HFFc6 (cell line): ENCODE data around the gene ATP7A. TPM values are rescaled to one million over a fixed set of nuclear protein-coding genes. Genes with fewer than 3 reads are reported as not detected.
"Not testable (repeated sequence)": the region's sequence is repeated elsewhere in the genome, so short reads cannot be mapped to it uniquely, and the experiment has no call there.

ENCODE experiments used
- DNase-seq: peaks from one replicate; pipeline ENCODE4 v3.0.0-alpha.2; 2018
- H3K27ac Mint-ChIP-seq: 2 replicates; pipeline ENCODE4 v1.8.0; 2020; ENCODE audit warnings: mild to moderate bottlenecking, mixed read lengths
- H3K27me3 Mint-ChIP-seq: 2 replicates; pipeline ENCODE4 v1.8.0; 2021; ENCODE audit warnings: mild to moderate bottlenecking, moderate library complexity, mixed read lengths; ENCODE audit not compliant: insufficient read depth
- H3K36me3 Mint-ChIP-seq: 2 replicates; pipeline ENCODE4 v1.8.0; 2021; ENCODE audit warnings: low read depth, mixed read lengths
- H3K4me1 Mint-ChIP-seq: 2 replicates; pipeline ENCODE4 v1.8.0; 2020; ENCODE audit warnings: low read depth, mixed read lengths
- H3K4me3 Mint-ChIP-seq: 2 replicates; pipeline ENCODE4 v1.8.0; 2020; ENCODE audit warnings: mild to moderate bottlenecking, moderate library complexity, mixed read lengths
- H3K9me3 Mint-ChIP-seq: 2 replicates; pipeline ENCODE4 v1.8.0; 2020; ENCODE audit warnings: mild to moderate bottlenecking, mixed read lengths
- CTCF ChIP-seq: fragments of 200-600 bp; sonication (generic); IDR thresholded peaks from 2 replicates; pipeline ENCODE4 v1.5.0; 2021; ENCODE audit warnings: antibody characterized with exemption, mild to moderate bottlenecking
- total RNA-seq, 6 experiments: library from RNA; stranded (reverse); fragmentation: NEBNext Ultra II Directional; extraction: Animal tissue kit (Norgen Biotek cat#: 25700); gene quantifications; 2 replicates in 1 of 6; 3 replicates in 5 of 6; pipeline ENCODE4 v1.2.3, GENCODE V29; 2021

The ATP7A gene
- total RNA-seq, 6 experiments from 2014 or later, result 7.8 to 10.1 (median 8.9) TPM

DNA sequence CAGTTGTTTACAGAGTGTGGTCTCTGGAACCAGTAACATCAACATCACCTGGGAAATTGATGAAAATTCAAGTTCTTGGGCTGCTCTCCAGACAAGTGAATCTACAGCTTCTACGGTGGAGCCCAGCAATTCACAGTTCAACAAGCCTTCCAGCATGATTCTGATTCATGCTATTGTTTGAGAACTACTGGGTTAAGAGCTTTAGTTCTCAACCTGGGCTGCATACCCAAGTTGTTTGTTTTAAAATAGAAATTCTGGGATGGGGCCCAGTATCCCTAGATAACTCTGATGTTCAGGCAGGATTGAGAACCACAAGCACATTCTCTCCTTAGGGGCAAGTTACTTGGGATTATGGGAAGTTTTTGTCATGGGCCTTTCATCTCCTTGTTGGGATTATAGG, 155.6 kb downstream of the ATP7A start:
- peaks cover 16% of the 10 kb centered on the region for H3K4me1 Mint-ChIP-seq
- DNase-seq, result no peak
- no peak for TF ChIP-seq CTCF

GRCh38 chrX:78071331-78071730, 160.8 kb downstream of the ATP7A start:
- Mint-ChIP-seq H3K4me1 (0 out of 2 replicates have a peak, but pooled peaks cover under 1% of the 10 kb centered on the region), H3K27me3 (peaks cover 1% of the 10 kb centered on the region; the same call in 1 of the 2 replicates), H3K4me3 (no peak overlapping the region), H3K27ac (no peak overlapping the region), H3K36me3 (peaks cover 7% of the 10 kb centered on the region; the same call in 1 of the 2 replicates), H3K9me3 (peaks cover 13% of the 10 kb centered on the region; the same call in 1 of the 2 replicates)
- no peak for DNase-seq
- no peak for TF ChIP-seq CTCF

More for the DNA sequence above, 155.6 kb downstream of the ATP7A start:
- no peaks in the 10 kb centered on the region; the same call in 1 of the 2 replicates for H3K27me3 Mint-ChIP-seq
- H3K9me3 Mint-ChIP-seq, result peaks cover 4% of the 10 kb centered on the region; the same call in 1 of the 2 replicates
- H3K27ac Mint-ChIP-seq, result peak overlapping the region; percentile 93; the same call in 1 of the 2 replicates
- no peaks in the 10 kb centered on the region for H3K36me3 Mint-ChIP-seq
- no peak overlapping the region for H3K4me3 Mint-ChIP-seq

- not testable (repeated sequence) for H3K36me3 Mint-ChIP-seq, H3K27ac Mint-ChIP-seq, DNase-seq, H3K27me3 Mint-ChIP-seq, H3K4me3 Mint-ChIP-seq, H3K4me1 Mint-ChIP-seq
- H3K9me3 Mint-ChIP-seq, result peaks cover 13% of the 10 kb centered on the region; the same call in 1 of the 2 replicates
Measured at GRCh38 chrX:78073147-78074077, 162.9 kb downstream of the ATP7A start.

GRCh38 chrX:78074088-78074487, 163.6 kb downstream of the ATP7A start:
- TF ChIP-seq CTCF, result no peak
- H3K36me3 Mint-ChIP-seq, result peaks cover 7% of the 10 kb centered on the region; the same call in 1 of the 2 replicates
- H3K27ac Mint-ChIP-seq, result no peak overlapping the region

GRCh38 chrX:78075787-78076389, 165.4 kb downstream of the ATP7A start:
- Mint-ChIP-seq H3K36me3 (peaks cover 7% of the 10 kb centered on the region; the same call in 1 of the 2 replicates), H3K27me3 (peaks cover 4% of the 10 kb centered on the region), H3K9me3 (peaks cover 9% of the 10 kb centered on the region; the same call in 1 of the 2 replicates), H3K4me1 (no peaks in the 10 kb centered on the region), H3K27ac (no peak overlapping the region), H3K4me3 (no peak overlapping the region)
- TF ChIP-seq CTCF, result no peak
- DNase-seq, result no peak

More at GRCh38 chrX:78074088-78074487, 163.6 kb downstream of the ATP7A start:
- Mint-ChIP-seq H3K4me1 (no peaks in the 10 kb centered on the region), H3K9me3 (peaks cover 10% of the 10 kb centered on the region; the same call in 1 of the 2 replicates), H3K4me3 (no peak overlapping the region), H3K27me3 (peaks cover 1% of the 10 kb centered on the region; the same call in 1 of the 2 replicates)
- DNase-seq, result no peak

DNA sequence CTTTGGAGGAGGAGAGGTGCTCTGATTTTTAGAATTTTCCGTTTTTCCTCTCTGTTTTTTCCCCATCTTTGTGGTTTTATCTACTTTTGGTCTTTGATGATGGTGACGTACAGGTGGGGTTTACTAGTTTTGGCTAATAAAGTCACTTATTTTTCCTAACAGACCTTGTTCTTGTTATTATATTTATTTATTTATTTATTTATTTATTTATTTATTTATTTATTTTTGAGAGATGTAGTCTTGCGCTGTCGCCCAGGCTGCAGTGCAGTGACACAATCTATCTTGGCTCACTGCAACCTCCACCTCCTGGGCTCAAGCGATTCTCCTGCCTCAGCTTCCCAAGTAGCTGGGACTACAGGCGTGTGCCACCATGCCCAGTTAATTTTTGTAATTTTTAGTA, 170.9 kb downstream of the ATP7A start:
- not testable (repeated sequence) for DNase-seq, H3K9me3 Mint-ChIP-seq, H3K4me3 Mint-ChIP-seq, H3K4me1 Mint-ChIP-seq, H3K27me3 Mint-ChIP-seq, H3K27ac Mint-ChIP-seq, H3K36me3 Mint-ChIP-seq
